OCI-LY7 (cell line): ENCODE data around the gene CHCHD5. TPM values are rescaled to one million over a fixed set of nuclear protein-coding genes. Genes with fewer than 3 reads are reported as not detected.
A peak's percentile ranks its signal among the peaks of the same experiment; 100 is the strongest.

Source experiments
- BruUV-seq: library from RNA; stranded (reverse); fragments of 400-500 nt; replicated peaks from 2 replicates; lab custom pipeline; 2021; lab: Mats Ljungman, UMichigan
- CTCF ChIA-PET: fragments of 300-600 bp; sonication (Branson Sonifier 250); formaldehyde crosslinking; loops from one replicate; lab custom pipeline; 2022; ENCODE audit warnings: antibody characterized with exemption; ENCODE audit not compliant: unreplicated experiment; lab: Charles Lee
- POLR2A ChIA-PET: fragments of 300-600 bp; sonication (Branson Sonifier 250); formaldehyde crosslinking; loops from one replicate; lab custom pipeline; 2022; ENCODE audit warnings: antibody characterized with exemption; lab: Charles Lee
- DNase-seq: peaks from one replicate; pipeline ENCODE4 v3.0.0-alpha.2; 2015; ENCODE audit warnings: low spot score
- H2AFZ ChIP-seq: fragments of 200-600 bp; sonication (generic), shearing (Covaris generic); 2 replicates; pipeline ENCODE4 v1.6.1; 2014; ENCODE audit warnings: mild to moderate bottlenecking, antibody characterized with exemption, low read length, moderate library complexity
- H3K27ac ChIP-seq: fragments of 200-600 bp; sonication (generic); 2 replicates; pipeline ENCODE4 v1.5.1; 2014; ENCODE audit warnings: mixed run types, low read depth, mild to moderate bottlenecking, moderate library complexity, low read length, inconsistent platforms; ENCODE audit not compliant: poor library complexity, severe bottlenecking
- H3K36me3 ChIP-seq: fragments of 200-600 bp; sonication (generic); 2 replicates; pipeline ENCODE4 v1.6.1; 2014; ENCODE audit warnings: mild to moderate bottlenecking, antibody characterized with exemption, low read length, moderate library complexity, mixed read lengths; ENCODE audit not compliant: insufficient read depth
- H3K4me1 ChIP-seq: fragments of 200-600 bp; sonication (generic); 2 replicates; pipeline ENCODE4 v1.5.1; 2014; ENCODE audit warnings: mild to moderate bottlenecking, low read length; ENCODE audit not compliant: insufficient read depth, poor library complexity, severe bottlenecking
- H3K4me2 ChIP-seq: fragments of 200-600 bp; sonication (generic); 2 replicates; pipeline ENCODE4 v1.6.1; 2014; ENCODE audit warnings: mild to moderate bottlenecking, low read length
- H3K4me3 ChIP-seq: fragments of 200-600 bp; sonication (generic); 2 replicates; pipeline ENCODE4 v1.5.1; 2014; ENCODE audit warnings: mild to moderate bottlenecking, low read depth, low read length; ENCODE audit not compliant: poor library complexity, severe bottlenecking
- H3K79me2 ChIP-seq: fragments of 200-600 bp; sonication (generic); 2 replicates; pipeline ENCODE4 v1.6.1; 2016; ENCODE audit warnings: low read depth, mild to moderate bottlenecking, low read length, moderate library complexity, mixed read lengths; ENCODE audit not compliant: insufficient read depth
- H3K9me2 ChIP-seq: fragments of 200-600 bp; sonication (generic); 2 replicates; pipeline ENCODE4 v1.6.1; 2016; ENCODE audit warnings: mild to moderate bottlenecking, low read length, mixed read lengths; ENCODE audit not compliant: insufficient read depth
- H3K9me3 ChIP-seq: fragments of 200-600 bp; sonication (generic); 2 replicates; pipeline ENCODE4 v1.6.1; 2014; ENCODE audit warnings: mild to moderate bottlenecking, mixed run types, low read length, mixed read lengths
- H4K20me1 ChIP-seq: fragments of 200-600 bp; sonication (generic); 2 replicates; pipeline ENCODE4 v1.6.1; 2014; ENCODE audit warnings: mild to moderate bottlenecking, antibody characterized with exemption, low read length, moderate library complexity, mixed read lengths; ENCODE audit not compliant: insufficient read depth
- EZH2phosphoT487 ChIP-seq: fragments of 200-600 bp; sonication (generic); IDR thresholded peaks from 2 replicates; pipeline ENCODE4 v1.6.1; 2018; ENCODE audit warnings: low read depth, borderline replicate concordance, mild to moderate bottlenecking, mixed run types, antibody characterized with exemption, low read length, moderate library complexity, mixed read lengths
- intact Hi-C: fragments of 100-400 bp; cut with micrococcal nuclease; formaldehyde crosslinking; loops from one replicate; pipeline ENCODE4 v1.10.0; 2022; ENCODE audit not compliant: unreplicated experiment
- total RNA-seq, 2 experiments: library from RNA; depleted of rRNA in 1 of 2; stranded (reverse); fragments of >200 nt in 1 of 2; shearing (Covaris generic) in 1 of 2; gene quantifications; 2 replicates each; pipeline ENCODE4 v1.2.3, GENCODE V29; 2014 to 2022
- TF ChIP-seq, protein P1 (sequence below): fragments of 200-600 bp; sonication (generic); conservative IDR thresholded peaks from 2 replicates; pipeline ENCODE4 v1.5.1; 2014; ENCODE audit warnings: mild to moderate bottlenecking, antibody characterized with exemption, low read length, moderate library complexity, mixed read lengths

The CHCHD5 gene
- total RNA-seq, 2 experiments from 2014 or later = 22.5 to 36.0 TPM

DNA sequence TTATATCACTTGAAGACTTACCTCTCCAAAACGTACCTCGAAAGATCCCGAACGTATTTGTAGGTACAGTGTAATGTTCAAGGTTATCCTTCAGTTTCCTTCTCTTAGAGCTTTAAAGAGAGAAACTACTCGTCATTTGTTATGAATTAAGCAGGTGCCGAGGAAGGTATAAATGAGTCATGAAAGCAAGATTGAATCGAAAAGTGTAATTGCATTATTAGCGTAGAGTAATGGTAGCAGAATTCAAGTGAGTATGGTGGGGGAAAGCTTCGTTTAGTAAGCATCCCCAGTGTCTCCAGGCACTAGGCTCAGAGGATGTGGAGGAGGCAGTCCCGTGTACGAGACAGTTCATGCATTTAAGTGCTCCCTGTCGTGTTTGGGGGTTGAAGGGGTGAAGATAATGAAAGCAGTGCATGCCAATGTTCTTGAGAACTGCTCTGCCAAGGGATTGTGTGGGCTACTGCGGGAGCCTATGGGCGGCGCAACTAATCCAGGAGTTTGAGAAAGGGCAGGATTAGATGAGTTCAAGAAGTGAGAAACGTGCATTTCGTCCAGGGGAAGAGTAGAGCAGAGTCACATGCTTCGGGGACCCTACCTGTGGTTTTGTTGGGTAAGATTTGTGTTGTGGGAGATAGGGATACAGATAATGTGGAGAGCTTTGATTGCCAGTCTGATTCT is 41.3 kb upstream of the CHCHD5 start:
- CTCF ChIA-PET = interaction anchor here (1.0 kb wide), 1 partner anchor 52 kb away, joined by 3 read pairs; no protein-coding TSS in a partner anchor
- Histone ChIP-seq H3K36me3 (peaks cover 30% of the 10 kb centered on the region), H2AFZ (peak overlapping the region; percentile 83; the same call in 1 of the 2 replicates), H3K79me2 (peaks cover 61% of the 10 kb centered on the region), H3K27ac (peak overlapping the region; percentile 83), H3K9me2 (no peaks in the 10 kb centered on the region), H3K4me1 (peaks cover 23% of the 10 kb centered on the region), H3K9me3 (no peaks in the 10 kb centered on the region), H3K4me3 (peak overlapping the region; percentile 91), H3K4me2 (peak overlapping the region; percentile 79), H4K20me1 (peaks cover 16% of the 10 kb centered on the region)
- TF ChIP-seq, protein P1, sequence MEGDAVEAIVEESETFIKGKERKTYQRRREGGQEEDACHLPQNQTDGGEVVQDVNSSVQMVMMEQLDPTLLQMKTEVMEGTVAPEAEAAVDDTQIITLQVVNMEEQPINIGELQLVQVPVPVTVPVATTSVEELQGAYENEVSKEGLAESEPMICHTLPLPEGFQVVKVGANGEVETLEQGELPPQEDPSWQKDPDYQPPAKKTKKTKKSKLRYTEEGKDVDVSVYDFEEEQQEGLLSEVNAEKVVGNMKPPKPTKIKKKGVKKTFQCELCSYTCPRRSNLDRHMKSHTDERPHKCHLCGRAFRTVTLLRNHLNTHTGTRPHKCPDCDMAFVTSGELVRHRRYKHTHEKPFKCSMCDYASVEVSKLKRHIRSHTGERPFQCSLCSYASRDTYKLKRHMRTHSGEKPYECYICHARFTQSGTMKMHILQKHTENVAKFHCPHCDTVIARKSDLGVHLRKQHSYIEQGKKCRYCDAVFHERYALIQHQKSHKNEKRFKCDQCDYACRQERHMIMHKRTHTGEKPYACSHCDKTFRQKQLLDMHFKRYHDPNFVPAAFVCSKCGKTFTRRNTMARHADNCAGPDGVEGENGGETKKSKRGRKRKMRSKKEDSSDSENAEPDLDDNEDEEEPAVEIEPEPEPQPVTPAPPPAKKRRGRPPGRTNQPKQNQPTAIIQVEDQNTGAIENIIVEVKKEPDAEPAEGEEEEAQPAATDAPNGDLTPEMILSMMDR = peak; percentile 43
- no peak for TF ChIP-seq EZH2phosphoT487
- intact Hi-C loops = loop anchor here (1.0 to 5.0 kb wide), 4 partner anchors 39 to 266 kb away; partner anchors contain the start of genes CHCHD5, SLC20A1 and ZC3H6
- POLR2A ChIA-PET = interaction anchor here (0.6 kb wide), 2 partner anchors 8 to 1867 kb away, joined by 3 to 4 read pairs; no protein-coding TSS in a partner anchor
- BruUV-seq = TSS peak; percentile 49
- DNase-seq = peak; percentile 38

DNA sequence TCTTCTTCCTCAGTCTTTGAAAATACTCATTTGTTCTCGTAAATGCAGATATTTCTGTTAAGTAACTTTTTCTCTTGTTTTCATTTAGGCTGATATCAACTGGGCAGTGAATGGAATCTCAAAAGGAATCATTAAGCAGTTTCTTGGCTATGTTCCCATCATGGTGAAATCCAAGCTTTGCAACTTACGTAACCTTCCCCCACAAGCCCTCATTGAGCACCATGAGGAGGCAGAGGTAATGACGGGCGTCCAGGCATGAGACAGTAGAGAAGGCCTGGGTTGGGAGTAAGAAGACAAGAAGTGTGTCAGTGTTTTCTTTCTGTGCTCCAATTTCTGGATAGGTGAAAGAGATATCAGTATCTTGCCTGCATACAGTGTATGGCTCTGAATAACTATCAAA is 37.1 kb upstream of the CHCHD5 start:
- intact Hi-C loops = no loop called here
- no TSS peak for BruUV-seq
- CTCF ChIA-PET = no interaction called here
- Histone ChIP-seq H3K36me3 (peaks cover 72% of the 10 kb centered on the region), H3K4me1 (peaks cover 13% of the 10 kb centered on the region), H3K9me3 (no peaks in the 10 kb centered on the region), H3K4me2 (no peak overlapping the region), H3K9me2 (no peaks in the 10 kb centered on the region), H3K79me2 (peaks cover 65% of the 10 kb centered on the region), H3K27ac (no peak overlapping the region), H3K4me3 (no peak overlapping the region), H2AFZ (no peak overlapping the region), H4K20me1 (peaks cover 16% of the 10 kb centered on the region)
- DNase-seq = no peak
- TF ChIP-seq EZH2phosphoT487 = no peak
- TF ChIP-seq, protein P1 = no peak
- POLR2A ChIA-PET = interaction anchor here (1.0 kb wide), 1 partner anchor 90 kb away, joined by 5 read pairs; no protein-coding TSS in a partner anchor

DNA sequence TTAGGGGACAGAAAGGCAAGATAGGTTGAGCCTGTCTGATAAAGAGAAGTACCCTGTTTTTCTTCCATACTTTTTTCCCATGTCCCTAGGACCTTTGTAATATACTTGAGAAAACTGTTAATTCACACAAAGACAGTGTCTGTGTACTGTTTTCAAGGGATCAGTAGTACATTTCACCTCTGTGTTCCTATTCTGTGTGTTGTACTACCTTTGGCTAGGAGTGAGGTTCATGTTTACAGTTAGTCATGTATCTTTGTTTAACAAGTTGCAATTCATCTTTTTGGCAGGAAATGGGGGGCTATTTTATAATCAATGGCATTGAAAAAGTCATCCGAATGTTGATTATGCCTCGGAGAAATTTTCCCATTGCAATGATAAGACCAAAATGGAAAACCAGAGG is 35.4 kb upstream of the CHCHD5 start:
- Histone ChIP-seq H3K79me2 (peaks cover 48% of the 10 kb centered on the region), H3K4me2 (no peak overlapping the region), H2AFZ (no peak overlapping the region), H4K20me1 (peaks cover 10% of the 10 kb centered on the region), H3K9me2 (no peaks in the 10 kb centered on the region), H3K9me3 (no peaks in the 10 kb centered on the region), H3K4me3 (no peak overlapping the region), H3K4me1 (peaks cover 13% of the 10 kb centered on the region), H3K36me3 (peaks cover 89% of the 10 kb centered on the region), H3K27ac (no peak overlapping the region)
- POLR2A ChIA-PET = no interaction called here
- TF ChIP-seq EZH2phosphoT487 = no peak
- TF ChIP-seq, protein P1 = no peak
- no TSS peak for BruUV-seq
- CTCF ChIA-PET = no interaction called here
- intact Hi-C loops = no loop called here
- DNase-seq = no peak
